ENCODE results near the gene KLHL24. TPM values are rescaled to one million over a fixed set of nuclear protein-coding genes. Genes with fewer than 3 reads are reported as not detected.

The KLHL24 gene
- total RNA-seq, 1 experiment from 2014 or later: 7.4 TPM

- peaks cover 32% of the 10 kb centered on the region for H3K36me3 ChIP-seq (ENCODE audit: low read depth, low read length)
- no peak for DNase-seq
Measured at GRCh38 chr3:183718012-183718411, 82.6 kb downstream of the KLHL24 start.

GRCh38 chr3:183725387-183725786 lies 90.0 kb downstream of the KLHL24 start:
- H3K4me2 ChIP-seq (ENCODE audit: low read length): no peak overlapping the region
- no peaks in the 10 kb centered on the region for H3K9me2 ChIP-seq (replicated peaks; ENCODE audit: low read length)
- DNase-seq: no peak
- H3K9ac ChIP-seq (ENCODE audit: low read length): no peak overlapping the region
- ATAC-seq: no peak
- no peak overlapping the region for H3K27ac ChIP-seq (ENCODE audit: low read length)
- H3K4me1 ChIP-seq (ENCODE audit: insufficient read depth, low read length): no peaks in the 10 kb centered on the region
- ChIA-PET CTCF (no interaction called here), POLR2A (ENCODE audit: unreplicated experiment) (no interaction called here)
- no peak for TF ChIP-seq EZH2phosphoT487 (IDR thresholded peaks at IDR 0.05; ENCODE audit: borderline replicate concordance, low read length)
- TF ChIP-seq EZH2 (IDR thresholded peaks at IDR 0.05; ENCODE audit: low read length, unreplicated experiment): no peak
- TF ChIP-seq CTCF (conservative IDR thresholded peaks at IDR 0.05; ENCODE audit: low read depth, low read length): no peak
- no peak overlapping the region for H3K4me3 ChIP-seq (ENCODE audit: low read length)
- no peaks in the 10 kb centered on the region for H3K9me3 ChIP-seq (ENCODE audit: low read length)
- BruUV-seq (replicated peaks): no TSS peak
- H3K27me3 ChIP-seq (ENCODE audit: low read length): no peaks in the 10 kb centered on the region
- H3K79me2 ChIP-seq (ENCODE audit: low read length): no peaks in the 10 kb centered on the region
- no peak overlapping the region for H2AFZ ChIP-seq (ENCODE audit: low read length)
- no peaks in the 10 kb centered on the region for H4K20me1 ChIP-seq (ENCODE audit: low read length)
- intact Hi-C loops (cut with micrococcal nuclease): no loop called here
- peaks cover 67% of the 10 kb centered on the region for H3K36me3 ChIP-seq (ENCODE audit: low read depth, low read length)
- no peaks in the 10 kb centered on the region for H3F3A ChIP-seq (ENCODE audit: low read length, unreplicated experiment)

More at GRCh38 chr3:183718012-183718411, 82.6 kb downstream of the KLHL24 start:
- no peak for ATAC-seq
- no peaks in the 10 kb centered on the region for H3K27me3 ChIP-seq (ENCODE audit: low read length)
- POLR2A ChIA-PET (ENCODE audit: unreplicated experiment): no interaction called here
- no peaks in the 10 kb centered on the region for H3F3A ChIP-seq (ENCODE audit: low read length, unreplicated experiment)
- no peaks in the 10 kb centered on the region for H3K4me1 ChIP-seq (ENCODE audit: insufficient read depth, low read length)
- H2AFZ ChIP-seq (ENCODE audit: low read length): no peak overlapping the region
- no peak overlapping the region for H3K4me3 ChIP-seq (ENCODE audit: low read length)
- peaks cover 7% of the 10 kb centered on the region for H3K79me2 ChIP-seq (ENCODE audit: low read length)
- H4K20me1 ChIP-seq (ENCODE audit: low read length): no peaks in the 10 kb centered on the region
- no peak for TF ChIP-seq EZH2phosphoT487 (IDR thresholded peaks at IDR 0.05; ENCODE audit: borderline replicate concordance, low read length)
- TF ChIP-seq EZH2 (IDR thresholded peaks at IDR 0.05; ENCODE audit: low read length, unreplicated experiment): no peak
- no peak for TF ChIP-seq CTCF (conservative IDR thresholded peaks at IDR 0.05; ENCODE audit: low read depth, low read length)
- no peak overlapping the region for H3K9ac ChIP-seq (ENCODE audit: low read length)
- no TSS peak for BruUV-seq (replicated peaks)
- H3K9me2 ChIP-seq (replicated peaks; ENCODE audit: low read length): no peaks in the 10 kb centered on the region
- no peaks in the 10 kb centered on the region for H3K9me3 ChIP-seq (ENCODE audit: low read length)
- no peak overlapping the region for H3K4me2 ChIP-seq (ENCODE audit: low read length)
- no peak overlapping the region for H3K27ac ChIP-seq (ENCODE audit: low read length)
- intact Hi-C loops (cut with micrococcal nuclease): no loop called here
- CTCF ChIA-PET: no interaction called here

GRCh38 chr3:183728204-183728603 lies 92.8 kb downstream of the KLHL24 start:
- CTCF ChIA-PET: no interaction called here
- peaks cover 61% of the 10 kb centered on the region for H3K36me3 ChIP-seq (ENCODE audit: low read depth, low read length)

More at GRCh38 chr3:183728204-183728603, 92.8 kb downstream of the KLHL24 start:
- POLR2A ChIA-PET (ENCODE audit: unreplicated experiment): no interaction called here
- ATAC-seq: no peak
- H3F3A ChIP-seq (ENCODE audit: low read length, unreplicated experiment): no peaks in the 10 kb centered on the region
- H3K27ac ChIP-seq (ENCODE audit: low read length): no peak overlapping the region
- H4K20me1 ChIP-seq (ENCODE audit: low read length): no peaks in the 10 kb centered on the region
- no peak overlapping the region for H3K4me3 ChIP-seq (ENCODE audit: low read length)
- TF ChIP-seq EZH2 (IDR thresholded peaks at IDR 0.05; ENCODE audit: low read length, unreplicated experiment) (no peak), EZH2phosphoT487 (IDR thresholded peaks at IDR 0.05; ENCODE audit: borderline replicate concordance, low read length) (no peak), CTCF (conservative IDR thresholded peaks at IDR 0.05; ENCODE audit: low read depth, low read length) (no peak)
- no peaks in the 10 kb centered on the region for H3K4me1 ChIP-seq (ENCODE audit: insufficient read depth, low read length)
- H3K27me3 ChIP-seq (ENCODE audit: low read length): no peaks in the 10 kb centered on the region
- H3K9me2 ChIP-seq (replicated peaks; ENCODE audit: low read length): no peaks in the 10 kb centered on the region
- H3K9ac ChIP-seq (ENCODE audit: low read length): no peak overlapping the region
- H3K9me3 ChIP-seq (ENCODE audit: low read length): no peaks in the 10 kb centered on the region
- H2AFZ ChIP-seq (ENCODE audit: low read length): no peak overlapping the region
- H3K79me2 ChIP-seq (ENCODE audit: low read length): no peaks in the 10 kb centered on the region
- no peak overlapping the region for H3K4me2 ChIP-seq (ENCODE audit: low read length)
- intact Hi-C loops (cut with micrococcal nuclease): no loop called here
- no peak for DNase-seq
- BruUV-seq (replicated peaks): no TSS peak

Measured in PC-3 (cell line).